PFSK-1 (cell line): Measurements from ENCODE around the gene LRFN4.
A peak's percentile ranks its signal among the peaks of the same experiment; 100 is the strongest.

Source experiments
- POLR2AphosphoS5 ChIP-seq: IDR thresholded peaks from 2 replicates; pipeline ENCODE4 v1.6.1; 2012; ENCODE audit warnings: low read depth, mild to moderate bottlenecking, control low read depth, low read length, moderate library complexity
- TF ChIP-seq, protein P1 (sequence below), 2 experiments: IDR thresholded peaks; 2 replicates each; pipeline versions ENCODE4 v1.6.1 to v1.8.0; 2011 to 2012; ENCODE audit warnings: low read depth in 2 of 2, low read length in 2 of 2, control low read depth in 1 of 2, inconsistent platforms in 1 of 2, mild to moderate bottlenecking in 1 of 2, moderate library complexity in 1 of 2; ENCODE audit not compliant: insufficient read depth in 1 of 2

DNA sequence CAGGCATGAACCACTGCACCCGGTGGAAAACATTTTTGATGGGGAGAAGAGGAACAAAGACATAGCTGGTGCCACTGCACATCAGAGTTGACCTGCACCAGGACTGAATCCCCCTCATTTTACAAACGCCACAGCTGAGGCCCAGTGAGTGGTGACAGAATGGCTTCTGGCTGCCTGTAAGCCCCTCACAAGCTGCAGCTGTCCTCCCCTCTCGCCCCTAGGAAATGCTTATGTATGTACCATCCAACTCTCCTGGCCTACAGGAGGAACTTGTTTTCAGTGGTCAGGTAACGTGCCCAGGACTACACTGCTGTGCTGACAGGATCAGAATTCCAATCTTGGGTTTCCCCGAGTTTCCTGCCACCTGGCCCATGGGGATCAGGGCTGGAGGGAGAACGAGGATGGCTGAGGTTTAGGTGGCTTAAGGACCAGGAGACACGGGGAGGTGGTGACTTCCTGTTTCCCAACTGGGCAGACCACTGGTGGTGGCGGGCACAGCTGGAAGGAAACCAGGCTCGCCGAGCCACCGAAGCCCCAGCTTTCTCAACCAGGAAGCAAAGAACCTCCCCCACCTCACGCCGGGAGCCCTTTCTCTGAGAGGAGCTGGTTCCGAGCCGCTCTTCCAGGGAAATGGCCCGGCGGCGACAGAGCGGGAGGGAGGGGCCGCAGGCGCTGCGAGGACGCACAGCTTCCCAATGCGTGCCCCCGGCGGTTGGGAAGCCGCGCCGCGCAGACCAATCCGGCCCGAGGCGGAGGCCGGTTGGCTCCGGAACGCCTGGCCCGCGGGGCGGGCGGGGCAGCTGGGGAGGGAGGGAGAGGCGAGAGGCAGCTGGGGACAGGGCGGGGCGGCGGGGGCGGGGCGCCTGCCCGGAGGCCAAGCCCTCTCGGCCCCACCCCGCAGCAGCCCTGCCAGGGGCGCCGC lies 1.0 kb upstream of the LRFN4 start:
- TF ChIP-seq POLR2AphosphoS5: peak; percentile 84
- TF ChIP-seq, protein P1, sequence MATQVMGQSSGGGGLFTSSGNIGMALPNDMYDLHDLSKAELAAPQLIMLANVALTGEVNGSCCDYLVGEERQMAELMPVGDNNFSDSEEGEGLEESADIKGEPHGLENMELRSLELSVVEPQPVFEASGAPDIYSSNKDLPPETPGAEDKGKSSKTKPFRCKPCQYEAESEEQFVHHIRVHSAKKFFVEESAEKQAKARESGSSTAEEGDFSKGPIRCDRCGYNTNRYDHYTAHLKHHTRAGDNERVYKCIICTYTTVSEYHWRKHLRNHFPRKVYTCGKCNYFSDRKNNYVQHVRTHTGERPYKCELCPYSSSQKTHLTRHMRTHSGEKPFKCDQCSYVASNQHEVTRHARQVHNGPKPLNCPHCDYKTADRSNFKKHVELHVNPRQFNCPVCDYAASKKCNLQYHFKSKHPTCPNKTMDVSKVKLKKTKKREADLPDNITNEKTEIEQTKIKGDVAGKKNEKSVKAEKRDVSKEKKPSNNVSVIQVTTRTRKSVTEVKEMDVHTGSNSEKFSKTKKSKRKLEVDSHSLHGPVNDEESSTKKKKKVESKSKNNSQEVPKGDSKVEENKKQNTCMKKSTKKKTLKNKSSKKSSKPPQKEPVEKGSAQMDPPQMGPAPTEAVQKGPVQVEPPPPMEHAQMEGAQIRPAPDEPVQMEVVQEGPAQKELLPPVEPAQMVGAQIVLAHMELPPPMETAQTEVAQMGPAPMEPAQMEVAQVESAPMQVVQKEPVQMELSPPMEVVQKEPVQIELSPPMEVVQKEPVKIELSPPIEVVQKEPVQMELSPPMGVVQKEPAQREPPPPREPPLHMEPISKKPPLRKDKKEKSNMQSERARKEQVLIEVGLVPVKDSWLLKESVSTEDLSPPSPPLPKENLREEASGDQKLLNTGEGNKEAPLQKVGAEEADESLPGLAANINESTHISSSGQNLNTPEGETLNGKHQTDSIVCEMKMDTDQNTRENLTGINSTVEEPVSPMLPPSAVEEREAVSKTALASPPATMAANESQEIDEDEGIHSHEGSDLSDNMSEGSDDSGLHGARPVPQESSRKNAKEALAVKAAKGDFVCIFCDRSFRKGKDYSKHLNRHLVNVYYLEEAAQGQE (IDR thresholded peaks at IDR 0.05; ENCODE audit: insufficient read depth in 1 of 2, low read depth in 2 of 2, low read length in 2 of 2): peak in 1 of 2 experiments; percentile 43; a peak in 1 of 4 replicates
